ENCODE results near the gene GLI3.

GRCh38 chr7:42084263-42084662 is 152.7 kb downstream of the GLI3 start:
- TF ChIP-seq, protein P1, sequence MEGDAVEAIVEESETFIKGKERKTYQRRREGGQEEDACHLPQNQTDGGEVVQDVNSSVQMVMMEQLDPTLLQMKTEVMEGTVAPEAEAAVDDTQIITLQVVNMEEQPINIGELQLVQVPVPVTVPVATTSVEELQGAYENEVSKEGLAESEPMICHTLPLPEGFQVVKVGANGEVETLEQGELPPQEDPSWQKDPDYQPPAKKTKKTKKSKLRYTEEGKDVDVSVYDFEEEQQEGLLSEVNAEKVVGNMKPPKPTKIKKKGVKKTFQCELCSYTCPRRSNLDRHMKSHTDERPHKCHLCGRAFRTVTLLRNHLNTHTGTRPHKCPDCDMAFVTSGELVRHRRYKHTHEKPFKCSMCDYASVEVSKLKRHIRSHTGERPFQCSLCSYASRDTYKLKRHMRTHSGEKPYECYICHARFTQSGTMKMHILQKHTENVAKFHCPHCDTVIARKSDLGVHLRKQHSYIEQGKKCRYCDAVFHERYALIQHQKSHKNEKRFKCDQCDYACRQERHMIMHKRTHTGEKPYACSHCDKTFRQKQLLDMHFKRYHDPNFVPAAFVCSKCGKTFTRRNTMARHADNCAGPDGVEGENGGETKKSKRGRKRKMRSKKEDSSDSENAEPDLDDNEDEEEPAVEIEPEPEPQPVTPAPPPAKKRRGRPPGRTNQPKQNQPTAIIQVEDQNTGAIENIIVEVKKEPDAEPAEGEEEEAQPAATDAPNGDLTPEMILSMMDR (IDR thresholded peaks at IDR 0.05; ENCODE audit: low read depth, low read length) = no peak
- TF ChIP-seq EZH2phosphoT487 (IDR thresholded peaks at IDR 0.05; ENCODE audit: low read depth) = no peak

Measured in OCI-LY3 (cell line).